HUES48 (cell line): ENCODE measurements around the gene KLHDC2.
"Not testable (repeated sequence)": the region's sequence is repeated elsewhere in the genome, so short reads cannot be mapped to it uniquely, and the experiment has no call there.

Experiments used
- H3K27ac ChIP-seq: one replicate; pipeline ENCODE4 v1.7.0; 2013; ENCODE audit warnings: low read depth, low read length, inconsistent platforms
- H3K27me3 ChIP-seq: 2 replicates; pipeline ENCODE4 v1.6.1; 2013; ENCODE audit warnings: mild to moderate bottlenecking, low read length; ENCODE audit not compliant: control insufficient read depth, insufficient read depth
- H3K36me3 ChIP-seq: 2 replicates; pipeline ENCODE4 v1.6.1; 2013; ENCODE audit warnings: low read length; ENCODE audit not compliant: control insufficient read depth, insufficient read depth
- H3K4me1 ChIP-seq: 2 replicates; pipeline ENCODE4 v1.6.1; 2013; ENCODE audit warnings: mild to moderate bottlenecking, low read length; ENCODE audit not compliant: control insufficient read depth, insufficient read depth
- H3K4me3 ChIP-seq: 2 replicates; pipeline ENCODE4 v1.5.1; 2013; ENCODE audit warnings: mild to moderate bottlenecking, low read depth, low read length
- H3K9ac ChIP-seq: 2 replicates; pipeline ENCODE4 v1.6.1; 2013; ENCODE audit warnings: mild to moderate bottlenecking, low read depth, low read length, moderate library complexity
- H3K9me3 ChIP-seq: 2 replicates; pipeline ENCODE4 v1.6.1; 2013; ENCODE audit warnings: low read length; ENCODE audit not compliant: control insufficient read depth, insufficient read depth

KLHDC2 gene

DNA sequence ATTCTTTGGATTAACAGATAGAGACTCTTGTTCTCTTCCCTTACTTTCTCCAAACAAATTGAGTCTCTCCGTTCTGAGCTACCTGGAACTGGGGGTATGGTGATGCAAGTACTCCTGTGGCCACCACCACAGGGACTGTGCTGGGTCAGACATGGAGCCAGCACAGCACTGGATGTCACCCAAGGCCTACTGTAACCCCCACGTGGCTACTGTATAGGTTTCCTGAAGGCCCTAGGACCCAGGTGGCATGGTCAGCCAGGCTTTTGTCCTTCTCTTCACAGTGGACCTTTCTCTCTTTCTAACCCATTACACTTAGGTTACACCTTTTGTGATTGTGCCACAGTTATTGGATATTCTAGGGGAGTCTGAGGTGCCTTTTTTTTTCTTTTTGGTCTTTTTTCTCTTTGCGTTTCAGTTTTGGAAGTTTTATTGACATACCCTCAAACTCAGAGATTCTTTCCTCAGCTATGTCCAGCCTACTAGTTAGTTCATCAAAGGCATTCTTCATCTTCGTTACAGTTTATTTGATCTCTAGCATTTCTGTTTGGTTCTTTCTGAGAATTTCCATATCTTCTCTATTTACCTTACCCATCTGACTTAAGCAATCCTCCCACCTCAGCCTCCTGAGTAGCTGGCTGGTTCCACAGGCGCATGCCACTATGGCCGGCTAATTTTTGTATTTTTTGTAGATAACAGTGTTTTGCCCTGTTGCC is 6.0 kb upstream of the KLHDC2 start:
- Histone ChIP-seq H3K9me3 (no peaks in the 10 kb centered on the region), H3K4me3 (no peak overlapping the region), H3K9ac (no peak overlapping the region), H3K4me1 (peaks cover 3% of the 10 kb centered on the region; the same call in 1 of the 2 replicates), H3K36me3 (no peaks in the 10 kb centered on the region), H3K27ac (no peak overlapping the region), H3K27me3 (no peaks in the 10 kb centered on the region)

DNA sequence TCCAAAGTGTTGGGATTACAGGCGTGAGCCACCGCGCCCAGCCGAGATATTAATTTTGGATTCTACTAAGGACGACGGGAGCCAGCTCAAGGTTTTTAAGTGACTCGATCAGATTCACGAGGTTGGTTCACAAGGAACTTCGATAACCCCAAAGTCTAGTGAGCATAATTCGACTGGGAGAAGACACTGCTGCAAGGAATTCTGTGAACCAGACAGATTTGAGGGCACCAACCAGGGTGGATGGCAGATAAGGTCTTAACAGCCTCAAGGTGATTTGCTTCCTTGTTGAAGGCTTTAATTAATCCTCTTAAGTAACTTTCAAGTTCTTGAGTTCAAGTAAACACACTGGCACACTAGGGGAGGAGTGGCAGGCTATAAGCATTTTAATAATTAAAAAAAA is 1.1 kb upstream of the KLHDC2 start:
- H3K27ac ChIP-seq, result peak overlapping the region; percentile 99
- H3K4me3 ChIP-seq, result peak overlapping the region; percentile 98
- peaks cover 8% of the 10 kb centered on the region; the same call in 1 of the 2 replicates for H3K4me1 ChIP-seq
- H3K9ac ChIP-seq, result peak overlapping the region; percentile 98; the same call in 1 of the 2 replicates
- H3K36me3 ChIP-seq, result no peaks in the 10 kb centered on the region; the same call in 1 of the 2 replicates
- no peaks in the 10 kb centered on the region for H3K9me3 ChIP-seq
- no peaks in the 10 kb centered on the region for H3K27me3 ChIP-seq

DNA sequence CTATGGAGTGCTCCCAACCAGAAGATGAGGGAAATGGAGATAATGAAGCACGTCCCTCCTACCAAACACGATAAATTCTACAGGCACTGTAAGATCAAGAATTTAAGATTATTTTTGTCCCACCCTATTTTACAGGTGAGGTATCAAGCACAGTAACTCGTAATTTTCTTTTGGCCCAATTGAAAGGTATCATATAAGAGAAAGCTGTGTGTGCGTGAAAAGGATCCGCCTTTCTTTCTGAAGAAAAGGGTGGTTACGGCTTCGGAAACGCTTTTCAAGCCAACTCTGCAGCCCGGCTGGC is 733 bp upstream of the KLHDC2 start:
- Histone ChIP-seq H3K36me3 (peaks cover 1% of the 10 kb centered on the region), H3K9me3 (no peaks in the 10 kb centered on the region), H3K27ac (peak overlapping the region; percentile 99), H3K9ac (peak overlapping the region; percentile 98), H3K27me3 (no peaks in the 10 kb centered on the region), H3K4me3 (peak overlapping the region; percentile 98), H3K4me1 (peaks cover 8% of the 10 kb centered on the region; the same call in 1 of the 2 replicates)

GRCh38 chr14:49768301-49769121 is 558 bp downstream of the KLHDC2 start:
- Histone ChIP-seq H3K9me3 (no peaks in the 10 kb centered on the region), H3K27me3 (no peaks in the 10 kb centered on the region), H3K36me3 (peaks cover 4% of the 10 kb centered on the region), H3K4me3 (peak overlapping the region; percentile 98), H3K9ac (peak overlapping the region; percentile 98), H3K27ac (peak overlapping the region; percentile 99), H3K4me1 (peaks cover 8% of the 10 kb centered on the region; the same call in 1 of the 2 replicates)

GRCh38 chr14:49769171-49769570 is 1.2 kb downstream of the KLHDC2 start:
- no peaks in the 10 kb centered on the region for H3K9me3 ChIP-seq
- H3K4me1 ChIP-seq, result peaks cover 8% of the 10 kb centered on the region; the same call in 1 of the 2 replicates
- H3K27me3 ChIP-seq, result no peaks in the 10 kb centered on the region
- H3K27ac ChIP-seq, result peak overlapping the region; percentile 99
- H3K9ac ChIP-seq, result peak overlapping the region; percentile 98
- peaks cover 7% of the 10 kb centered on the region for H3K36me3 ChIP-seq
- peak overlapping the region; percentile 98 for H3K4me3 ChIP-seq

- H3K27ac ChIP-seq, result peak overlapping the region; percentile 99
- H3K4me3 ChIP-seq, result peak overlapping the region; percentile 98
- H3K36me3 ChIP-seq, result peaks cover 12% of the 10 kb centered on the region
- H3K9me3 ChIP-seq, result no peaks in the 10 kb centered on the region
- H3K4me1 ChIP-seq, result peaks cover 8% of the 10 kb centered on the region; the same call in 1 of the 2 replicates
- no peaks in the 10 kb centered on the region for H3K27me3 ChIP-seq
- peak overlapping the region; percentile 98; the same call in 1 of the 2 replicates for H3K9ac ChIP-seq
Measured at GRCh38 chr14:49769581-49770211, 1.7 kb downstream of the KLHDC2 start.

- peak overlapping the region; percentile 43 for H3K27ac ChIP-seq
- no peak overlapping the region; the same call in 1 of the 2 replicates for H3K4me3 ChIP-seq
Measured at GRCh38 chr14:49770212-49770817, 2.4 kb downstream of the KLHDC2 start.

DNA sequence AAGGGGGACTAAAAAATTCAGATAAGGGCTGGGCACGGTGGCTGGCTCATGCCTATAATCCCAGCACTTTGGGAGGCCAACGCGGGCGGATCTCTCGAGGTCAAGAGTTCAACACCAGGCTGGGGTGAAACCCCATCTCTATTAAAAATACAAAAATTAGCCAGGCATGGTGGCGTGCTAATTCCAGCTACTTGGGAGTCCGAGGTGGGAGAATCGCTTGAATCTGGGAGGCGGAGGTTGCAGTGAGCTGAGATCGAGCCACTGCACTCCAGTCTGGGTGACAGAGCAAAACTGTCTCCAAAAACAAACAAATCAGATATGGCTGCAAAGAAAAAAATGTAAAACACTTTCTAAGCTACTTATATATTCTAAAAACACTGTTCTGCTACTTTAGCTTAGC is 3.7 kb downstream of the KLHDC2 start:
- not testable (repeated sequence) for H3K4me3 ChIP-seq, H3K9me3 ChIP-seq, H3K27ac ChIP-seq, H3K4me1 ChIP-seq, H3K9ac ChIP-seq, H3K27me3 ChIP-seq
- peaks cover 28% of the 10 kb centered on the region for H3K36me3 ChIP-seq

More at GRCh38 chr14:49770212-49770817, 2.4 kb downstream of the KLHDC2 start:
- H3K9ac ChIP-seq, result no peak overlapping the region
- peaks cover 8% of the 10 kb centered on the region; the same call in 1 of the 2 replicates for H3K4me1 ChIP-seq
- no peaks in the 10 kb centered on the region for H3K27me3 ChIP-seq
- no peaks in the 10 kb centered on the region for H3K9me3 ChIP-seq
- H3K36me3 ChIP-seq, result peaks cover 18% of the 10 kb centered on the region

DNA sequence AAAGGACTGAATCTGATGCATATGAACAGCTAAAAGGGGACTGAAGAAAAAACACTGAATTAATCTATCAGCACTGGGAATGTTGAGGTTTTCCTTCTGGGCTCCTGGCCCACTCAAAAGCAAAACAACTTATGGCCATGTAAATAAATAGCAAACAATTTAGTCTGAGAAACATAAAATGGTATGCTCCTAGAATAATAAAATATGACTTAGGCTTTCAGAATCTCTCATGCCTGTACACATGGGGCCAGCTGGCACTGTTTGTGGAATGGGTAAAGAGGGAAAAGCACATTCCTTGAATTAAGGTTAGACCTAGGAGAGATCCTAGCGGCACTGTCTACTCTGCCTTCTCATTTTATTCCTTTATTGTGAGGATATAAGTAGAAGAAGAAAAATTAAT is 6.2 kb downstream of the KLHDC2 start:
- H3K9me3 ChIP-seq, result no peaks in the 10 kb centered on the region
- no peak overlapping the region for H3K4me3 ChIP-seq
- H3K9ac ChIP-seq, result no peak overlapping the region
- peaks cover 4% of the 10 kb centered on the region; the same call in 1 of the 2 replicates for H3K4me1 ChIP-seq
- no peaks in the 10 kb centered on the region for H3K27me3 ChIP-seq
- no peak overlapping the region for H3K27ac ChIP-seq
- H3K36me3 ChIP-seq, result peaks cover 50% of the 10 kb centered on the region

DNA sequence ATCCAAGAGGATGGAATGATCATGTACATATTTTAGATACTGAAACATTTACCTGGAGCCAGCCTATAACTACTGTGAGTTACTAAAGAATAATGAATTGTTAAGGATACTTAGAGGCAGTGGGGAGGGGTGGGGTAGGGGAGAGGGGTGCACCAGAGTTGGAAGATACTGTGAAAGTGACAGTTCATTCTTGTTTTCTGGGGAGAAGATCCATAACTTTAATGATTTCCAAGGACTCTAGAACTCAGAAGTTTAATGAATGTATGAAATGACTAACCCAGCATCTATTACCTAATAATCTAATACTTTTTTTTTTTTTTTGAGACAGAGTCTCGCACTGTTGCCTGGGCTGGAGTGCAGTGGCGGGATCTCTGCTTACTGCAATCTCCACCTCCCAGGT is 10.5 kb downstream of the KLHDC2 start:
- Histone ChIP-seq H3K36me3 (peaks cover 89% of the 10 kb centered on the region), H3K27me3 (no peaks in the 10 kb centered on the region), H3K4me1 (no peaks in the 10 kb centered on the region), H3K27ac (no peak overlapping the region), H3K9me3 (no peaks in the 10 kb centered on the region), H3K9ac (no peak overlapping the region), H3K4me3 (no peak overlapping the region)
